Measurements from ENCODE around the gene TRIM7. TPM values are rescaled to one million over a fixed set of nuclear protein-coding genes. Genes with fewer than 3 reads are reported as not detected.

Gene TRIM7
- total and polyA plus RNA-seq, 12 donors: 0.55 to 6.3 (median 3.8) TPM

DNA sequence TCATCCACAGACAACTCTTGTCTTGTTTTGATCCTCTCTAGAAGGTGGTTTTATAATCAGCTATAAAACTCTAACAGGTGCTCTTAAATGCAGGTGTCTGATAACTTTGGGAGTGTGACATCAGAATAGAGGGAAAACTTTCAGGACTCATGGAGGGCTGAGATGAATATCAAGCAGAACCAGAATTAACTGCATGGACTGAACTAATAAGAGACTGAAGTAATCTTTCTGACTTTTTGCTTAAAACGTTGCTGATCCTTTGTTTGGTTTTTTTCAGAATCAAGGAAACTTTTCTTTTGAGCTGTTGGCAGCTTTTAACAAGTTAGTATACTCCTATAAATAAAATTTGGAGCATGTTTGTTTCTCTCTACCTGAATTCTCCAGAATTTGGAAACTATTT is 59.9 kb downstream of the TRIM7 start:
- Histone ChIP-seq H3K4me3 (no peak overlapping the region), H3K36me3 (replicated peaks in 1 of 2) (no peaks in the 10 kb centered on the region), H3K27ac (no peak overlapping the region), H3K4me1 (replicated peaks in 1 of 2) (no peaks in the 10 kb centered on the region), H3K9me3 (replicated peaks in 1 of 3) (no peaks in the 10 kb centered on the region), H3K27me3 (peaks cover 8% of the 10 kb centered on the region)
- no peak for DNase-seq
- intact Hi-C loops (cut with DNase I): no loop called here
- TF ChIP-seq, protein P1, sequence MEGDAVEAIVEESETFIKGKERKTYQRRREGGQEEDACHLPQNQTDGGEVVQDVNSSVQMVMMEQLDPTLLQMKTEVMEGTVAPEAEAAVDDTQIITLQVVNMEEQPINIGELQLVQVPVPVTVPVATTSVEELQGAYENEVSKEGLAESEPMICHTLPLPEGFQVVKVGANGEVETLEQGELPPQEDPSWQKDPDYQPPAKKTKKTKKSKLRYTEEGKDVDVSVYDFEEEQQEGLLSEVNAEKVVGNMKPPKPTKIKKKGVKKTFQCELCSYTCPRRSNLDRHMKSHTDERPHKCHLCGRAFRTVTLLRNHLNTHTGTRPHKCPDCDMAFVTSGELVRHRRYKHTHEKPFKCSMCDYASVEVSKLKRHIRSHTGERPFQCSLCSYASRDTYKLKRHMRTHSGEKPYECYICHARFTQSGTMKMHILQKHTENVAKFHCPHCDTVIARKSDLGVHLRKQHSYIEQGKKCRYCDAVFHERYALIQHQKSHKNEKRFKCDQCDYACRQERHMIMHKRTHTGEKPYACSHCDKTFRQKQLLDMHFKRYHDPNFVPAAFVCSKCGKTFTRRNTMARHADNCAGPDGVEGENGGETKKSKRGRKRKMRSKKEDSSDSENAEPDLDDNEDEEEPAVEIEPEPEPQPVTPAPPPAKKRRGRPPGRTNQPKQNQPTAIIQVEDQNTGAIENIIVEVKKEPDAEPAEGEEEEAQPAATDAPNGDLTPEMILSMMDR (IDR thresholded peaks at IDR 0.05): no peak
- TF ChIP-seq POLR2A (IDR thresholded peaks at IDR 0.05): no peak
- WGBS, 4 donors: 22 to 46% (median 40%) methylated on average over 1 of the region's 1 CpG

Small RNAs within 50 kb of the gene (microRNA-seq; reads per million reads assigned to microRNA genes)
- 0 to 1.7 (median 0.45) reads per million in 3 donors for gene MIR4638

Small RNAs within 50 kb of the gene (small RNA-seq; reads per million reads assigned to genes)
- gene MIR4638 (0 reads per million in 2 donors), gene SNORD95 (0 reads per million in 2 donors), gene SNORD96A (0 reads per million in 2 donors)

Other genes with a start within 250 kb of the TRIM7 start
- 1 to 10 TPM in 1 of 9 donors, under 1 TPM in 3, not detected in 5; 0.14 to 1.0 (median 0.21) TPM for gene BTNL3, start 216.3 kb downstream of the TRIM7 start, total RNA-seq
- gene BTNL3, start 216.3 kb downstream of the TRIM7 start, polyA plus RNA-seq: under 1 TPM; 0.03 to 0.08 (median 0.07) TPM
- gene BTNL9, start 164.9 kb downstream of the TRIM7 start, total RNA-seq: 10 to 100 TPM in 7 of 9 donors, 1 to 10 TPM in 2; 5.6 to 32.0 (median 14.8) TPM
- gene BTNL9, start 164.9 kb downstream of the TRIM7 start, polyA plus RNA-seq: 10 to 100 TPM in 2 of 3 donors, 1 to 10 TPM in 1; 4.2 to 62.7 (median 47.9) TPM
- gene OR2V1, start 74.0 kb downstream of the TRIM7 start, total RNA-seq: not detected
- gene OR2V1, start 74.0 kb downstream of the TRIM7 start, polyA plus RNA-seq: not detected
- not detected for gene OR2V2, start 57.6 kb downstream of the TRIM7 start, total RNA-seq
- not detected for gene OR2V2, start 57.6 kb downstream of the TRIM7 start, polyA plus RNA-seq
- gene TRIM41, start 18.1 kb upstream of the TRIM7 start, total RNA-seq: 10 to 100 TPM; 15.6 to 41.6 (median 19.6) TPM
- gene TRIM41, start 18.1 kb upstream of the TRIM7 start, polyA plus RNA-seq: 10 to 100 TPM; 13.3 to 56.2 (median 28.1) TPM
- gene RACK1, start 38.7 kb upstream of the TRIM7 start, total RNA-seq: 1,000 to 10,000 TPM; 1,373 to 3,641 (median 2,580) TPM
- 1,000 to 10,000 TPM; 1,252 to 2,399 (median 1,718) TPM for gene RACK1, start 38.7 kb upstream of the TRIM7 start, polyA plus RNA-seq
- 10 to 100 TPM in 6 of 9 donors, 1 to 10 TPM in 3; 7.8 to 19.1 (median 12.1) TPM for gene TRIM52, start 55.9 kb upstream of the TRIM7 start, total RNA-seq
- 10 to 100 TPM; 12.8 to 23.9 (median 14.4) TPM for gene TRIM52, start 55.9 kb upstream of the TRIM7 start, polyA plus RNA-seq
- gene OR4F3, start 162.1 kb upstream of the TRIM7 start, total RNA-seq: under 1 TPM in 1 of 9 donors, not detected in 8; 0.22 TPM
- not detected for gene OR4F3, start 162.1 kb upstream of the TRIM7 start, polyA plus RNA-seq

Measured in adrenal gland (tissue), 12 donors.